ENCODE data around the gene CNPPD1.
A peak's percentile ranks its signal among the peaks of the same experiment; 100 is the strongest.

The CNPPD1 gene

GRCh38 chr2:219158025-219158424 lies 18.7 kb downstream of the CNPPD1 start:
- DNase-seq, result no peak

- DNase-seq, result no peak
Measured at GRCh38 chr2:219157396-219157795, 19.3 kb downstream of the CNPPD1 start.

- peak; percentile 32 to 43 for DNase-seq
Measured at GRCh38 chr2:219155054-219155644, 21.6 kb downstream of the CNPPD1 start.

- DNase-seq, result no peak
Measured at GRCh38 chr2:219149667-219150066, 27.1 kb downstream of the CNPPD1 start.

- no peak for DNase-seq
Measured at GRCh38 chr2:219142329-219142728, 34.4 kb downstream of the CNPPD1 start.

GRCh38 chr2:219140722-219141121 lies 36.0 kb downstream of the CNPPD1 start:
- no peak for DNase-seq

- no peak for DNase-seq
Measured at GRCh38 chr2:219133976-219134375, 42.7 kb downstream of the CNPPD1 start.

- DNase-seq, result no peak
Measured at GRCh38 chr2:219131744-219132143, 45.0 kb downstream of the CNPPD1 start.

GRCh38 chr2:219131327-219131726 lies 45.4 kb downstream of the CNPPD1 start:
- DNase-seq, result no peak

GRCh38 chr2:219129589-219129988 lies 47.1 kb downstream of the CNPPD1 start:
- no peak for DNase-seq

GRCh38 chr2:219128396-219128795 lies 48.3 kb downstream of the CNPPD1 start:
- DNase-seq, result no peak

- DNase-seq, result no peak
Measured at GRCh38 chr2:219127037-219127635, 49.6 kb downstream of the CNPPD1 start.

- no peak for DNase-seq
Measured at GRCh38 chr2:219126555-219126954, 50.2 kb downstream of the CNPPD1 start.

- no peak for DNase-seq
Measured at GRCh38 chr2:219125886-219126270, 50.8 kb downstream of the CNPPD1 start.

GRCh38 chr2:219125225-219125885 lies 51.4 kb downstream of the CNPPD1 start:
- no peak for DNase-seq

- peak; percentile 1 to 16 for DNase-seq
Measured at GRCh38 chr2:219124381-219125110, 52.2 kb downstream of the CNPPD1 start.

GRCh38 chr2:219123356-219124135 lies 53.2 kb downstream of the CNPPD1 start:
- DNase-seq, result no peak

- DNase-seq, result no peak
Measured at GRCh38 chr2:219122202-219122980, 54.3 kb downstream of the CNPPD1 start.
